IMR-90 (cell line): ENCODE measurements around the gene DBF4B. TPM values are rescaled to one million over a fixed set of nuclear protein-coding genes. Genes with fewer than 3 reads are reported as not detected.

Source experiments
- ATAC-seq: fragments of 200-7000 bp; cut with Tn5 transposase; 2 replicates; pipeline ENCODE4 v1.9.1; 2020; ENCODE audit warnings: low read depth, mild to moderate bottlenecking, moderate library complexity
- BruUV-seq: library from RNA; stranded (reverse); fragments of 400-500 nt; replicated peaks from 2 replicates; lab custom pipeline; 2021; lab: Mats Ljungman, UMichigan
- CTCF ChIA-PET: fragments of 300-600 bp; formaldehyde crosslinking; extraction: SDS; loops from one replicate; lab custom pipeline; 2021; ENCODE audit warnings: antibody characterized with exemption; lab: Yijun Ruan, JAX
- POLR2A ChIA-PET: fragments of 300-600 bp; sonication (Branson Sonifier 250); formaldehyde crosslinking; loops from one replicate; lab custom pipeline; 2022; ENCODE audit warnings: antibody characterized with exemption; ENCODE audit not compliant: unreplicated experiment; lab: Charles Lee
- DNase-seq: peaks from one replicate; pipeline ENCODE4 v3.0.0; 2013
- H2AFZ ChIP-seq: replicated peaks from 2 replicates; pipeline ENCODE3; 2013; ENCODE audit warnings: low read length, mild to moderate bottlenecking; ENCODE audit not compliant: poor library complexity
- H2AK5ac ChIP-seq: 2 replicates; pipeline ENCODE4 v1.6.1; 2013; ENCODE audit warnings: low read depth, low read length, inconsistent platforms
- H2AK9ac ChIP-seq: replicated peaks from 2 replicates; pipeline ENCODE3; 2013; ENCODE audit warnings: mild to moderate bottlenecking, low read depth, low read length, moderate library complexity; ENCODE audit not compliant: poor library complexity
- H2BK120ac ChIP-seq: 2 replicates; pipeline ENCODE4 v1.6.1; 2013; ENCODE audit warnings: low read depth, low read length, inconsistent platforms
- H2BK15ac ChIP-seq: 3 replicates; pipeline ENCODE4 v1.6.1; 2013; ENCODE audit warnings: low read depth, low read length, inconsistent platforms
- H2BK20ac ChIP-seq: 2 replicates; pipeline ENCODE4 v1.6.1; 2013; ENCODE audit warnings: low read depth, mild to moderate bottlenecking, inconsistent platforms, low read length, moderate library complexity
- H2BK5ac ChIP-seq: 2 replicates; pipeline ENCODE4 v1.6.1; 2013; ENCODE audit warnings: mild to moderate bottlenecking, low read depth, low read length, inconsistent platforms; ENCODE audit not compliant: poor library complexity, severe bottlenecking
- H3K14ac ChIP-seq: replicated peaks from 2 replicates; pipeline ENCODE4 v1.6.1; 2013; ENCODE audit warnings: low read depth, low read length, inconsistent platforms
- H3K18ac ChIP-seq: 2 replicates; pipeline ENCODE4 v1.6.1; 2013; ENCODE audit warnings: low read depth, low read length, control low read depth
- H3K23ac ChIP-seq: 2 replicates; pipeline ENCODE4 v1.6.1; 2013; ENCODE audit warnings: low read depth, low read length, inconsistent platforms
- H3K27ac ChIP-seq: 2 replicates; pipeline ENCODE4 v1.5.1; 2013; ENCODE audit warnings: mild to moderate bottlenecking, control low read depth, low read length; ENCODE audit not compliant: insufficient read depth
- H3K27me3 ChIP-seq: 2 replicates; pipeline ENCODE4 v1.6.1; 2013; ENCODE audit warnings: low read length; ENCODE audit not compliant: control insufficient read depth, insufficient read depth
- H3K36me3 ChIP-seq: 2 replicates; pipeline ENCODE4 v1.6.1; 2013; ENCODE audit warnings: low read length, mixed read lengths; ENCODE audit not compliant: control insufficient read depth, insufficient read depth
- H3K4ac ChIP-seq: 2 replicates; pipeline ENCODE4 v1.6.1; 2013; ENCODE audit warnings: low read depth, low read length, inconsistent platforms
- H3K4me1 ChIP-seq: 2 replicates; pipeline ENCODE4 v1.6.1; 2013; ENCODE audit warnings: low read length, mixed read lengths; ENCODE audit not compliant: control insufficient read depth, insufficient read depth
- H3K4me2 ChIP-seq: 2 replicates; pipeline ENCODE4 v1.6.1; 2013; ENCODE audit warnings: low read depth, mild to moderate bottlenecking, control low read depth, low read length, moderate library complexity
- H3K4me3 ChIP-seq: 2 replicates; pipeline ENCODE4 v1.5.1; 2013; ENCODE audit warnings: low read depth, mild to moderate bottlenecking, control low read depth, low read length, moderate library complexity; ENCODE audit not compliant: insufficient read depth
- H3K56ac ChIP-seq: 2 replicates; pipeline ENCODE4 v1.6.1; 2013; ENCODE audit warnings: low read length, inconsistent platforms; ENCODE audit not compliant: insufficient read depth; ENCODE audit errors: extremely low read depth
- H3K79me1 ChIP-seq, 2 experiments: 2 replicates each; pipeline ENCODE4 v1.6.1; 2013; ENCODE audit warnings: low read length in 2 of 2, inconsistent platforms in 1 of 2, low read depth in 1 of 2
- H3K9ac ChIP-seq: 2 replicates; pipeline ENCODE4 v1.6.1; 2013; ENCODE audit warnings: low read depth, low read length, control low read depth
- H3K9me1 ChIP-seq: 2 replicates; pipeline ENCODE4 v1.6.1; 2013; ENCODE audit warnings: low read length, inconsistent platforms; ENCODE audit not compliant: insufficient read depth
- H3K9me3 ChIP-seq: 2 replicates; pipeline ENCODE4 v1.6.1; 2013; ENCODE audit warnings: low read length; ENCODE audit not compliant: control insufficient read depth, insufficient read depth
- H4K20me1 ChIP-seq: 2 replicates; pipeline ENCODE4 v1.6.1; 2013; ENCODE audit warnings: low read length, inconsistent platforms; ENCODE audit not compliant: insufficient read depth
- H4K5ac ChIP-seq: 2 replicates; pipeline ENCODE4 v1.6.1; 2013; ENCODE audit warnings: mild to moderate bottlenecking, low read depth, low read length, control low read depth
- H4K8ac ChIP-seq, 2 experiments: 2 replicates each; pipeline ENCODE4 v1.6.1; 2013; ENCODE audit warnings: low read depth in 2 of 2, low read length in 2 of 2, control low read depth in 1 of 2, inconsistent platforms in 1 of 2
- H4K91ac ChIP-seq: 2 replicates; pipeline ENCODE4 v1.6.1; 2013; ENCODE audit warnings: low read depth, low read length, inconsistent platforms; ENCODE audit not compliant: insufficient read depth
- BHLHE40 ChIP-seq: fragments of 150-350 bp; IDR thresholded peaks from 2 replicates; pipeline ENCODE4 v1.6.1; 2016; ENCODE audit warnings: mild to moderate bottlenecking, low read depth, low read length
- CEBPB ChIP-seq: IDR thresholded peaks from 2 replicates; pipeline ENCODE4 v1.6.1; 2012; ENCODE audit warnings: low read depth, low read length, improper control_type of control experiment
- CHD1 ChIP-seq: IDR thresholded peaks from 2 replicates; pipeline ENCODE4 v1.6.1; 2012; ENCODE audit warnings: low read depth, low read length, improper control_type of control experiment
- ELK1 ChIP-seq: fragments of 150-350 bp; IDR thresholded peaks from 2 replicates; pipeline ENCODE4 v1.6.1; 2016; ENCODE audit warnings: low read depth, mild to moderate bottlenecking, low read length, moderate library complexity, borderline replicate concordance
- FOS ChIP-seq: fragments of 150-350 bp; IDR thresholded peaks from 2 replicates; pipeline ENCODE4 v1.6.1; 2016; ENCODE audit warnings: low read depth, low read length
- MAFK ChIP-seq: IDR thresholded peaks from 2 replicates; pipeline ENCODE4 v1.6.1; 2012; ENCODE audit warnings: low read depth, low read length, improper control_type of control experiment
- MAZ ChIP-seq: IDR thresholded peaks from 2 replicates; pipeline ENCODE4 v1.6.1; 2012; ENCODE audit warnings: low read depth, mild to moderate bottlenecking, low read length, improper control_type of control experiment, moderate library complexity, borderline replicate concordance
- MXI1 ChIP-seq: IDR thresholded peaks from 2 replicates; pipeline ENCODE4 v1.6.1; 2012; ENCODE audit warnings: low read depth, mild to moderate bottlenecking, low read length, moderate library complexity, borderline replicate concordance
- NFE2L2 ChIP-seq: fragments of 150-350 bp; IDR thresholded peaks from 2 replicates; pipeline ENCODE4 v1.6.1; 2016; ENCODE audit warnings: low read depth, mild to moderate bottlenecking, low read length
- POLR2A ChIP-seq: IDR thresholded peaks from 2 replicates; pipeline ENCODE4 v1.6.1; 2012; ENCODE audit warnings: mild to moderate bottlenecking, low read depth, low read length
- RAD21 ChIP-seq: IDR thresholded peaks from 2 replicates; pipeline ENCODE4 v1.6.1; 2012; ENCODE audit warnings: low read length, improper control_type of control experiment
- RCOR1 ChIP-seq: IDR thresholded peaks from 2 replicates; pipeline ENCODE4 v1.6.1; 2012; ENCODE audit warnings: mild to moderate bottlenecking, low read length, improper control_type of control experiment; ENCODE audit not compliant: insufficient replicate concordance
- RFX5 ChIP-seq: IDR thresholded peaks from 2 replicates; pipeline ENCODE4 v1.8.0; 2012; ENCODE audit warnings: low read depth, mild to moderate bottlenecking, low read length, moderate library complexity
- SMC3 ChIP-seq: fragments of 150-350 bp; IDR thresholded peaks from 2 replicates; pipeline ENCODE4 v1.6.1; 2016; ENCODE audit warnings: low read depth, mild to moderate bottlenecking, antibody characterized with exemption, low read length, moderate library complexity
- USF2 ChIP-seq: fragments of 150-350 bp; IDR thresholded peaks from 2 replicates; pipeline ENCODE4 v1.6.1; 2017; ENCODE audit warnings: mild to moderate bottlenecking, antibody characterized with exemption, low read length, low read depth
- WGBS, 2 experiments: methylation state at CpG; one replicate each; pipeline versions ENCODE4 v1.1.5 to v1.1.7; 2013; ENCODE audit warnings: missing lambda C conversion rate in 2 of 2; ENCODE audit not compliant: insufficient read length in 1 of 2; ENCODE audit errors: extremely low coverage in 2 of 2; 5-methylcytosine and 5-hydroxymethylcytosine counted together
- dilution Hi-C: fragments of 300-500 bp; cut with HindIII; formaldehyde crosslinking; loops from one replicate; pipeline ENCODE4 v1.14.3; 2018; ENCODE audit warnings: low sequenced_read_pairs; ENCODE audit not compliant: unreplicated experiment
- in situ Hi-C: fragments of 300-500 bp; cut with MboI; formaldehyde crosslinking; loops from 3 replicates; pipeline ENCODE4 v1.14.3; 2019; ENCODE audit warnings: low sequenced_read_pairs, inconsistent platforms, mixed read lengths
- intact Hi-C: fragments of 100-400 bp; cut with micrococcal nuclease; formaldehyde crosslinking; loops from 2 replicates; pipeline ENCODE4 v1.10.0; 2022
- polyA plus RNA-seq, 3 experiments: library from polyadenylated mRNA; depleted of rRNA; stranded (reverse); fragments of >200 nt; gene quantifications; 2 replicates each; pipeline ENCODE4 v1.2.3, GENCODE V29; 2012; ENCODE audit warnings: low replicate concordance in 1 of 3
- total RNA-seq: library from RNA; depleted of rRNA; stranded (reverse); fragments of >200 nt; gene quantifications from 2 replicates; pipeline ENCODE4 v1.2.3, GENCODE V29; 2012

Gene DBF4B
- total and polyA plus RNA-seq, 2 of the 4 experiments (the other 2 are of a cell fraction): 3.6 to 10.2 TPM

- TF ChIP-seq ELK1 (no peak), FOS (no peak)
Measured at GRCh38 chr17:44780161-44780560, 71.7 kb downstream of the DBF4B start (continued).

- Histone ChIP-seq H4K91ac (no peak overlapping the region), H3K36me3 (no peaks in the 10 kb centered on the region), H2BK120ac (no peak overlapping the region), H2AK9ac (peak overlapping the region; percentile 37), H2BK15ac (no peak overlapping the region), H3K9me3 (no peaks in the 10 kb centered on the region), H4K20me1 (no peaks in the 10 kb centered on the region), H3K4ac (no peak overlapping the region), H2AK5ac (peak overlapping the region; percentile 43; the same call in 1 of the 2 replicates), H3K27me3 (no peaks in the 10 kb centered on the region; the same call in 1 of the 2 replicates), H3K4me2 (no peak overlapping the region), H3K23ac (no peak overlapping the region), H3K56ac (no peak overlapping the region), H3K9me1 (no peaks in the 10 kb centered on the region), H3K14ac (no peak overlapping the region; the same call in 1 of the 2 replicates), H3K18ac (no peak overlapping the region), H3K4me3 (no peak overlapping the region), H2BK5ac (no peak overlapping the region), H4K5ac (no peak overlapping the region), H3K27ac (no peak overlapping the region), H4K8ac (no peak overlapping the region), H3K4me1 (peaks cover 3% of the 10 kb centered on the region; the same call in 1 of the 2 replicates), H3K9ac (no peak overlapping the region), H2AFZ (peak overlapping the region; percentile 43), H2BK20ac (no peak overlapping the region), H3K79me1 (no peaks in the 10 kb centered on the region)
- in situ Hi-C loops (loop anchor here (5.0 kb wide), 1 partner anchor 81 kb away; no protein-coding TSS in a partner anchor), dilution Hi-C loops (no loop called here), intact Hi-C loops (no loop called here)
- 90% methylated on average over 6 of the region's 14 CpGs; no CpG with 5 or more reads in 1 of the 2 experiments for WGBS, 2 experiments
- no TSS peak for BruUV-seq
- ChIA-PET POLR2A (no interaction called here), CTCF (interaction anchor here (0.6 to 3.2 kb wide), 2 partner anchors 86 to 98 kb away, joined by 4 to 17 read pairs; no protein-coding TSS in a partner anchor)
- ATAC-seq (no peak), DNase-seq (no peak)
- TF ChIP-seq BHLHE40 (no peak), RAD21 (no peak), RFX5 (no peak), SMC3 (no peak), MAZ (no peak), RCOR1 (no peak), USF2 (no peak), CEBPB (no peak), FOS (no peak), MXI1 (no peak), MAFK (no peak), NFE2L2 (no peak), POLR2A (no peak), CHD1 (no peak)
Measured at GRCh38 chr17:44780845-44781480, 72.5 kb downstream of the DBF4B start.
